T-helper 1 cell (primary cell): Measurements from ENCODE around the gene ZFHX3.
A peak's percentile ranks its signal among the peaks of the same experiment; 100 is the strongest.

Experiments
- DNase-seq, 5 donors: peaks; one replicate each; pipeline ENCODE4 v3.0.0-alpha.2; 2012 to 2020

Gene ZFHX3

DNA sequence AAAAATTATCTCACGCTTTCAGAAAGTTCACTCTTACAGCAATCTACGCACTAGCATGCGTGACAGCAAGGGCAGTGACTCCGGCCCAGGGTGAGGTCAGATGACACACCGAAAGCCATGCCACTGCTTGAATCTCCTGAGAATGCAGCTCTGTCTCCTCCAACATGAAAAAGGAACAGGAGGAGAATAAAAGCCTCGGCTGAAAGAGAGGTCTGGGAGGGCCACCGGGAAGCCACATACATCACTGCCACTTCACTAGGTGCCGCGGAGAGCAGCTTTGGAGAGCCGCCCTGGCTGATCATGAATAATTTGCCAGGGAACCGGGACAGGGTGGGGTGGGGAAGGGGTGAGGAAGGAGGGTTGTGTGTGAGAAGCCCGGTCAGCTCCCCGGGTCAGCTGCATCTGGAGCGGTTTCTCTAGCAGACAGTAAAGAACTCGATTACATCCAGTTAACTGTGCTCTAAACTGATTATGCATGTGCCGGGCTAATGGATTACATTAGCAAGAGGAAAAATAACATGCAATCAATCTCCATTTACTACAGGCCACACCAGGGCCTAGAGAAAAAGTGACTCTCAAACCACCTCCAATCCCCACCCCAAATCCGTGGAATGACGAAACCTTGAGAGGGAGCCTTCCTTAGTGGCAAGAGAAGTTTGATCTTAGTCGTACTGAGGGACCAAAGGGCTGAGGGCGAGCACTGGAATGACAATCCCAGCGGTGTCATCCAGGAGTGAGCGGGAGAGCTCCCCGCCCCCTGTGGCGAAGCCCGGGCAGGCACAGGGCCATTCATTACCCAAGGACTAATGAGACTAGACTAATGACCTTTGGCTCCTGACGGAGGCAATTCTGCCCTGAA is 100.3 kb downstream of the ZFHX3 start:
- no peak for DNase-seq

GRCh38 chr16:72946474-72947194 is 101.3 kb downstream of the ZFHX3 start:
- DNase-seq: no peak

- DNase-seq: no peak
These were observed 101.9 kb downstream of the ZFHX3 start for GRCh38 chr16:72946063-72946462.

DNA sequence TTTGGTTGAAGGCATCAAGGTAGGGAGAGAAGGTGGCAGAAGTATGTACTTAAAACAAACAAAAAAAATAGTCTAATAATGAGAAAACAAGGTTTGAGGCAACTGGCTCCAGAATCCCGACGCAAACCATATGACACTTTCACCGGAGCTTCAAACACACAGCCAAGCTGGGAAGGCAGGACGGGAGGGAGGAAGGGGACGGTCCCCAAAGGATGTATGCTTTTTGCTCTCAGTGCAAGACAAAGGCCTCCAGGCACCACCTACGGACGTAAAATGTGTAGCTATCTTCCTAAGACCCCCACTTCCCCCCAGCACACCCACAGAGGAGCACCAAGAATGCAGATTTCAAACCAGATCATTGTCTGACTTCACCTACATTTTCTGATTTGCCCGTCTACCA is 102.3 kb downstream of the ZFHX3 start:
- no peak for DNase-seq

DNA sequence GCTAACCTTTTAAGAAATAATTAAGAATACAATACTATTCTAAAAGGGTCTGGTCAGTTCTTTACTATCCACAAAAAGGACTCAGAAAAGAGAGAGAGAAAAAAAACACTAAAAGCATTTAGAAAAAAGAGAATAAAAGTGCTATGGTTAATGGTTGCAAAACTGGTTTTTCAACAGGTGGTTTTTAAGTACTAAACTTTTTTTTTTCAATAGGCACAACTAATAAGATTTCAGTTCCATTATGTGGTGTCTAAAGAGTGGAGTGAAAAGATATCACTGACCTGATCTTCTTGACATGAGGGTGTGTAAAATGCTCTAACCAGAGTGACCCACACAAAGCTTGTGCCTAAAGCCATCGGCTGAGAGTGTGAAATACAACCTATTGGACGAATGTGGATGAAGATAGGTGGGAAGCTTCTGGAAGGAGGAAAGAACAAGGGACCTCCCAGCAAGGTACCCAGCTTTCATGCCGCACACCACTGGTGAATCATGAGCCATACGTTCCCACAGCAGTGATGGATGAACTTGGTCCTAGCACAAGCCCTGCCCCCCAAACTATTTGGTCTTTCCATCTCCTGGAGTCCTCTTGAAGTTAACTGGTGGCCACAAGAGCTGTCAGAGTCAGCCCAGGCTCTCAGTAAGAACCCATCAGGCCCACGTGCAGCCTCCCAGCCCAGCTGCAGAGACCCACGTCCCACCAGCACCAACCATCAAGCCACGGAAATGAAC is 103.0 kb downstream of the ZFHX3 start:
- no peak for DNase-seq

DNA sequence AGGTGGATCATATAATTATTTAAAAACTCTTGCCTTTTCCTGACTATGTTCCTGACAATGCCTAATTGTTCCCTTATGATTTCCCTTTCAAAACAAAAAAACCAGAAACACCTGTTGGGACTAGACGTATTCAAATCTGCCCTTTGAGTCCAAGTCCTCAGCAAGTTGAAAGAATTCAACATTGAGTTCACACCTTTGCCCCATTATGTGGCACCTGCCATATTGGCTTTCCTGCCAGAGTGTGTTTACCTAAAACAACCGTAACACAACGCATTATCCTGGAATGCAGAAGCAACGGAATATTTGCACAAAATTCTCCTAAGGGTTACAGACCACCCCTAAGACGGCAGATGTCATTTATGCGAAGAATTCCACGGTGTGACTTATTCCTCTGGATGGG is 105.9 kb downstream of the ZFHX3 start:
- no peak for DNase-seq

DNA sequence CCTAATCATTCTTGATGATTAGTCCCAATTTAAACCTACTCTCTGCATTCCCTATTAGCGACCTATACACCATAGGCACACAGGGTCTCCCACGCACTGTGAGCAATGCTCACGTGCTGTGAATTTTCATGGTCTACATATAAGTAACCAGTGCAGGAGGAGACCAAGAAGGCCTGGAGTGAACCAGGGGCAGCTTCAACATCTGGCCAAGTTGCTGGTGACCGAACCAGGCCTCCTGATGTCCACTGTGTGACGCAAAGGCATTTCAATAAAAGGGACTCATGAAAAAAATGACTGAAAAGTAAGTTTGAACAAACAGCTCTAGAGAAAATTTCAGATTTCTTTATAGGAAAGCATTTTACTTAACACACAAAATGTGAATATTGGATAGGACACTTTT is 107.0 kb downstream of the ZFHX3 start:
- DNase-seq: no peak

DNA sequence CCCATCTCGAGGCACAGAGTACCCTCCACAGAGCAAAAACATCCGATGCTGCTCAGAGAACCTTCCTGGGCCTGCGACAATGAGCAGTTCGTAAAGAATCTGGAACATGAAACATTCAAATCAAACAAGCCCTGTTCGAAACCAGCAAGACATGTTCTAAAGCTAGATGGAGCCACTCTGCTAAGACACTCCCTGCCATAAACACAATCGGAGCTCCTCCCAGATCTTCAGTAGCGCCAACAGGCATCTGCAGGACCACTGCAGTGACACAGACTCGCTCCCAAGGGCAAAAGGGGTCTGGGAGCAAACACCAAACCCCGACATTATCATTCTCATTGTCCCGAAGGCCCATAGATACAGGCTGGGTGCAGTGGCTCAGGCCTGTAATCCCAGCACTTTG is 108.7 kb downstream of the ZFHX3 start:
- DNase-seq: no peak

DNA sequence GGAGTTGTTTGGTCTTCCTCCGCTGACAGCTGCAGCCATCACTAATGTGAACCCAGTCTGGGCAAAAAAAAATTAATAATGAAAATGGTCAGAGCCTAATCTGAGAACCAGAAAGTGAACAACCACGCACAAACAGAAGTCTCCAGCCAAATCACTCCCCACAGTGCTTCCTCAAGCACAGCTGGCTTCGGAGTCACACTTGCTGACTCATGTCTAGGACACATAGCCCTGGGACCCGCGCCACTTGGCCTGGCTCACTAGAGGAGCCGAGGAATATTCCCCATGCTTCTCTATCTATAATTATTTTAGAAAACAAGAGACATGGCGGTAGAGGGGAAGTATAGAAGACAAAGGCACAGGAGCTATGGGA is 109.1 kb downstream of the ZFHX3 start:
- no peak for DNase-seq

GRCh38 chr16:72937916-72938794 is 109.8 kb downstream of the ZFHX3 start:
- DNase-seq: no peak

DNA sequence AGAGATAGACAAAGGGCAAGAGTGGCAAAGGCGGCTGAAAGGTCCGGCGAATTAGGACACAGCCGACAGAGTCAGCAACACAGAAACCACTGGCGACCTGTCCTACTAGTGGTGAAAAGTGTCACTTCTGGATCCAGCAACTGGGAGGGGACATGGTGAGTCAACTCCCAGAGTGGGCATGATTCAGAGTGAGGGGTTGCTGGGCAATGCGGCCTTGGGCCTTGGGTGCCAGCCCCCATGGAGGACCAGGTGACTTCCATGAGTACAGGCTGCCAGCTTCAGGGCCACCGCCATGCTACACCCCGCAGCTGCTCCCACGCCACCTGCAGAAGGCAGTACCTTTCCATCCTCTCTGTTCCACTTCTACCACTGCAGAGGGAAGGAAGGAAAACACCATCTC is 110.6 kb downstream of the ZFHX3 start:
- DNase-seq: no peak

GRCh38 chr16:72936408-72936807 is 111.5 kb downstream of the ZFHX3 start:
- DNase-seq: no peak

- no peak for DNase-seq
These were observed 112.0 kb downstream of the ZFHX3 start for GRCh38 chr16:72935896-72936295.

DNA sequence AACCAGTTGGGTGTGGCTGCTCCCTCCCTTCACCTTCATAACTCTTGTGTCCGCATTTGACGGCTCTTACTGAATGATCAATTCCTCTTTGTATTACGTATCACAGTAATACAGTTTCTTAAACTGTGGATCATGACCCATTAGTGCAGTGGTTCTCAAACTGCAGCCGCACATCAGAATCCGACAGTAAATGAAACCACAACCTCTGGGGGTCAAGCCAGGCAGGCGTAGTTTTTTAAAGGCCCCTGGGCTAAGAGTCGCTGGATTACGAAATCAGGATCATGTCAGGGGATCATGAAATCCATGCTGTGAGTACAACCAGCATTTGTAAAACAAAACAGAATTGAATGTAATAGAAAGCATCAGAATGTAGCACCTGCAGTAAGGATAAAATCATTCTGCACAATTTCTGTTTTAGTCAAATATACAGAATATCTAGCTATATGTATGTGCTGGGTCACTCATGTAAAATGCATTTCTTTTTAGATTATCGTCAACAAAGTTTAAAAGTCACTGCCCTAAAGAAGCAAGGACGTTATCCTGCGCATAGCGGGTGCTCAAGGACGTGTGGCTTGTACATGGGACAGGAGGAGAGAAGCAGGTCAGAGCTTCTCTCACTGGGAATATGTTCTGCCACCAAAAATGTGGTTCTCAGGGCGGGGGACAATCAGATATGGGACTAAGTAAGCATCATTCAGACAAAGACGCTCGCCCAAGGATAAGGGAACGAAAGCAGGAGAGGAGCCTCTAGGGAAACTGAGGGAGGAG is 113.1 kb downstream of the ZFHX3 start:
- DNase-seq: no peak

GRCh38 chr16:72932677-72933335 is 115.1 kb downstream of the ZFHX3 start:
- no peak for DNase-seq

DNA sequence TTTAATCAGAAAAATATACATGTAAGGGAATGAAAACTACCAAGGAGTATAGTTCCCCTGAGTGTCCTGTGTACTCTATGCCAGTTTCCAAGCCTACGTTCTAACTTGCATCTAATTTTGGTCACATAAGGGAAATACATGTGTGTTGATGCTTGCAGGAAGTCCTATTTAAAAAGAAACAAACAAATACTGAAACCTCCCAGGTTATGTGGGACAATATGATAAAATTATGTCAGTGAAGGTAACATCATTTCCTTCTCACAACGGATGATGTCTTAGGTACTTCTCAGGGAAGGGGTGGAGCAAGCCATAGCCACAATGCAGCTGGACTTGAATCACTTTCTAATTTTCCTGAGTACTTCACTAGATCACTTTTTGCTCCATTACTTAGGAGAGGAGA is 115.9 kb downstream of the ZFHX3 start:
- DNase-seq: peak in 1 of 5 donors; percentile 39

- DNase-seq: no peak
These were observed 117.5 kb downstream of the ZFHX3 start for GRCh38 chr16:72930396-72930795.

DNA sequence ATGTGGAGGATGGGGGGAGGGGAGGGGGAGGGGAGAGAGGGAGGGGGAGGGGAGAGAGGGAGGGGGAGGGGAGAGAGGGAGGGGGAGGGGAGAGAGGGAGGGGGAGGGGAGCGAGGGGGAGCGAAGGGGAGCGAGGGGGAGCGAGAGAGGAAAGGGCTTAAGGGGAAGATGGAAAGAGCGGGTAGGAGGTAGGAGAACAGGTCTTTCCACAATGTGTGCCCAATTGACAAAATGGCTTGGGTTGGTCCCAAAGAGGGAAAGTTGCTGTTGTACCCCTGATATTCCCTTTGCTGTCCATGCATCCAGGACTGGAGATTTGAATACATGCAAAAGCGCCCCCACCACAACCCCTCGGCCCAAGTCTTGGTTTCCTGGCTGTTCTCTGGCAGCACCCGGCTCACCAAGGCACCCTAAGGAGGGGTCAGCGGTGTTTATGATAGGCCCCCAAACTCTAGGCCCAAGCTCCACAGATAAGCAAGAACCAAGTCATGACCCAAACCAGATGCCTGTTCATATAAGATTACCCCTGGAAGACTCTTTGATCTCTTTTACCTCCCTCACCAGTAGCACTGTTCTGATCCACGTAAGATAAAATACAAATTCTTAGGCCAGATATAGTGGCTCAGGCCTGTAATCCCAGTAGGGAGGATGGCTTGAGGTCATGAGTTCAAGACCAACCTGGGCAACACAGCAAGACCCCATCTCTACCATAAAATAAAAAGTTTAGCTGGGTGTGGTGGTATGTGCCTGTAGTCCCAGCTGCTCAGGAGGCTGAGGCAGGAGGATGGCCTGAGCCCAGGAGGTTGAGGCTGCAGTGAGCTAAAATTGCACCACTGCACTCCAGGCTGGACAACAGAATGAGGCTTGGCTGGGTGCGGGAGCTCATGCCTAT is 119.6 kb downstream of the ZFHX3 start:
- no peak for DNase-seq

DNA sequence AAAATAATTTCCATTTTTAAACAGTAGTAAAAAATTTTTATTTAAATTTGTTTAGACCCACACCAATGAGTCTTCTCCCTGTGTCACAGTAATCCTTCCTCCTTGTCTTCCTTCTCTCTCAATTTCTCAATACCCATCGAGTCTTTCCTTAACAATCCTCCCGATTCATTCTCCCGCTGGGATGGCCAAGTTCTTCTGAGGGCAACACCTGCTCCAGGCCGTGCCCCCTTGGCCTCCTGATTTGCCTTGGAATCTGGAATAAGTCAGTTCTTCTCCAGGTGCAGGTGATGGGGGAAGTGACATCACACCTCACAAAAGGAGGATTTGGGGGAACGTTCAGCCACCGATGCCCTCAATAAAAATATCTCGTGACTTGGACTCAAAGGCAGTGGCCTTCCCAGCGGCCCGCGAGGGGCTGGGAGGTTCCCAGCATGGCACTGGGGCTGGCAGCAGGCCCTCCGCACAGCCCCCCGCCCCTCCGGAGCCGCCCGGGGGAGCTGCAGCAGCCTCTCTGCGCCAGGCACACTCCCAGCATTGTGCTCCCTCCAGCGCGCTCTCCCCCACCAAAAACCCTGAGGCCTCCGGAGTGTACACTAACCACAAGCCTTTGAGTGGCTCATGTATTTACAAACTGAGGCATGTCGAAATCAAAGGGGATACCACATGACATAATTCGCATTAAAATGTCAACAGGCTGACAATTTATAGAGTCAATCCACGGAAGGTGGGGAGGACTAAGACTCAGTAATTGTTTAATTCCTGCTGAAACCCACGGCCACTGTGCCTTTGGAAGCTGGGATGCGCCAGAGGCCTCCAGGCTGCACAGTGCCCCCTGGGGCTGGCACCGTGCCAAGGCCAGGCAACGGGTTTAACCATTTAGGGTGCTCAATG is 120.5 kb downstream of the ZFHX3 start:
- DNase-seq: no peak
